GM21367 (cell line): ENCODE data around the gene EDEM1.
"Not testable (repeated sequence)": the region's sequence is repeated elsewhere in the genome, so short reads cannot be mapped to it uniquely, and the experiment has no call there.

Source experiments
- ATAC-seq: cut with Tn5 transposase; IDR thresholded peaks from one replicate; pipeline ENCODE4 v1.9.1; 2021; ENCODE audit not compliant: unreplicated experiment

EDEM1 gene

GRCh38 chr3:5231487-5231886, 44.0 kb downstream of the EDEM1 start:
- no peak for ATAC-seq

DNA sequence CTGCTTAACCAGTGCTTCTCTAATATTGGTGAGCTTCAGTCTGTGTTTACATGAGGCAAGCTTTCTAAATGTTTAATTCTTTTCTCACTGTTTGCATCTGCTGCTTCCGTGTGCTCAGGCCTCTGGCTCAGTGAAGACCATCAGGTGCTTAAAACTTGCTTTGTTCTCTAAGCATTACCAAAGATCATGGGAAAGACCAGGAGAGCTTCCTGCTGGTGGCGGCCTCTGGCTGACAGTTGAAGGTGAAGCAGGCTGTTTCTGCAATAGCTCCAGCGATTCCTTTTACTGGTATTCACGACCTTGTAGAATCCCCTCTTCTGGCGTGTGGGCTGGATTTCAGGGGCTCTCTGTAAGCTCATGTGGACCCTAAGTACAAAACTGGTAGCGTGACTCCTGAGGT, 45.1 kb downstream of the EDEM1 start:
- ATAC-seq = no peak

- no peak for ATAC-seq
Observed at GRCh38 chr3:5233026-5233425, 45.5 kb downstream of the EDEM1 start.

- no peak for ATAC-seq
Observed at GRCh38 chr3:5235655-5236054, 48.1 kb downstream of the EDEM1 start.

- ATAC-seq = no peak
Observed at GRCh38 chr3:5238545-5238944, 51.0 kb downstream of the EDEM1 start.

DNA sequence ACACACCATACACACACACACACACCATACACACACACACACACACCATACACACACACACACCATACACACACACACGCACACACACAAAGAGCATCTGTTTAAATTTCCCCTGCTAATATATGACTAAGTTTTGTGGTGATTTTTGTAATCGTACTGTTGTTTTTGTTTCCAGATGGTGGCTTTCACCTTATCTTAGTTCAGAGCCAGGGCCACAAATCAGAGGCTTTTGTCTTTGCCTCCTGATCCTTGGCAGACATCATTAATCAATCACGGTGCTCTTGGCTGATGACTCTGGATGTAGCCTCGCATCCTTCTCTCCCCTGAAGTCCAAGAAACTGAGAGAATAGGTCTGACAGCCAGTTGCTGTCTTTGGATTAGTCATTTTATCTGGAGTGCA, 52.1 kb downstream of the EDEM1 start:
- no peak for ATAC-seq

DNA sequence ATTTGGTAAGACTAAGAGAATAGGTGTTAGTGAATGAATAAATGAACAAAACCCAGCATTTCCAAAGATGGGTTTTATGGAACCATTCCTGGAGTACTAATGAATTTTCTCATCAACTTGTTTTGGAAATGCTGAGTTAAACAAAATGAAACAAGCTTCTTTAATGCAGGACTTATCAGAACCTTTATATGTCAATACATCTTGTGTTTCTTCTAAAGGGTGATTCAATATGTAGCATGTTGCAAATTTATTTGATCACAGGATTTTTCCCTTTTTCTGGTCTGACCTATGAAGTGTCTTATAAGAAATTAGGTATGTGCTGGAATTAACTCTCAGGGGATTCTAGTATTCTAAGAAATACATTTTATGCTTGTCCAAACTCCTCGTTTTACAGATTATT, 53.2 kb downstream of the EDEM1 start:
- no peak for ATAC-seq

- not testable (repeated sequence) for ATAC-seq
Observed at GRCh38 chr3:5242785-5243184, 55.3 kb downstream of the EDEM1 start.

DNA sequence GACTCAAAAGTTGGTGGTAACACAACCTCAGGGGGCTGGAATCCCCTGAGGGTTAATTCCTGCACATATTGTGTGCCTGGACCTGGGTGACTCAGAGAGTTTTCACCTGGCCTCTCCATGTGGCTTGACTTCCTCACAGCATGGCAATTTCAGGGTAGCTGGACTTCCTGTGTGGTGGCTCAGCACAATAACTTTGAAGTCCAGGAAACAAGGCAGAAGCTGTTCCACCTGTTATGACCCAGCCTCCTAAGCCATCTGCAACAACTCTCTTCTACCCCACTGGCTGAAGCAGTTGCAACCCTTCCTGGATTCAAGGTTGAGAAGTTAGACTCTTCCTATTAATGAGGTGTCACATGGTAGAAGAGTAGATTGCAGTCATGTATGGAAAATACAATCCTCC, 58.4 kb downstream of the EDEM1 start:
- no peak for ATAC-seq

DNA sequence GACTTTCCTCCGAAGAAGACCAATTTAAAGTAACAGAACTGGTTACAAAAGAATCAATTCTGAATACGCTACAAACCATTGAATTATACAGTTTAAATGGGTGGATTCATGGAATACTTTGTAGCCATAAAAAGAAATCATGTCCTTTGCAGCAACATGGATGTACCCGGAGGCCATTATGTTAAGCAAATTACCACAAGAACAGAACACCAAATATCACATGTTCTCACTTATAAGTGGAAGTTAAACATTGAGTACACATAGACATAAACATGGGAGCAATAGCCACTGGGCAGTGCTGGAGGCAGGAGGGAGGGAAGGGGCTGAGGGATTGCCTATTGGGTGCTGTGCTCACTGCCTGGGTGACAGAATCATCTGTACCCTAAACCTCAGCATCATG, 61.3 kb downstream of the EDEM1 start:
- ATAC-seq = no peak

DNA sequence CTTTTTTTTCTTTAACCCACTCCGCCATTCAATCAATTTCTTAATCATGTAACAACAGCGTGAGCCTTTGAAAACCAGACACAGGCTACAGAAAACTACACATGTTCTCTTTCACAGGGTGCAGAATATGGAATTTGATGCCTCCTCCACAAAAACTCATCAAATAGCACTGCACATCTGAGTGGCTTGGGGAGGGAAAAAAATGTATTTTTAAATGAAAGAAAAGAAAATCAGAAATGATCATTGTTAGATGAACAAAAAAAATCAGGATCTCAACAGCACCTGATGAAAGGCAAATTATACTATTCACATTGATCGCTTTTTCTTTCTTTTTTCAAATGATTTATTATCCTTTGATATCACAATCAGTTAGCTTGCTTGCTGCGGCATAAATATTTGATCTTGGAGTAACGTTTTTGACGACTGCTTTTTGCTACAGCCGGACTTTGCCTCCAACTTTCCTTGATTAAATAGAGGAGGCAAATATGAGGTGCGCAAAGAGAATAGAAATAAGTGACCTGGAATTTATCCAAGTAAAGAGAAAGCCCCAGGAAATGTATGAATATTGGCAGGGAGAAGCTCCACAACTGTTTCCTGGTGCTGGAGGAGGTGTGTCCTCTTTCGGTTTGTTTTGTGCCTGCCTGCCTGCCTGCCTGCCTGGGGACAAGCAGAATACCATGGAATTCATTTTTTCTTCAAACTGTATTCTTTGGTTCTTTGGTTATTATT, 63.1 kb downstream of the EDEM1 start:
- no peak for ATAC-seq

DNA sequence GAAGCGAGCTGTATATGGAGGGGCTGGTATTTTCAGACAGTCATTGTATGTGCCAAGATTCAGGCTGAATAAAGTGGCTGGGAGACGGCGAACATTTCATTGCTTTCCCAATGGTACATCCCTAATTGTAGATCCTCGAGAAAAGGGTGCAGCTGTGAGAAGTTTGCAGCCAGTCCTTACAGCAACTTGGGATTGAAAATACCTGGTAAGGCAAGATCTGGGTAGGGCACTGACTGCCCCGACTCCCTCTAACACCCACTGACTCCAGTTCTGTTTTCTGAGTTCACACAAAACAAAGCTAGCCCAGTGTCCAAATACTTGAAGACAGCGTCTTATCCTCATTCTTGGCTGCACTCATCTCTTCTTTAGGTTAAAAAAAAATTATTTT, 63.7 kb downstream of the EDEM1 start:
- no peak for ATAC-seq

DNA sequence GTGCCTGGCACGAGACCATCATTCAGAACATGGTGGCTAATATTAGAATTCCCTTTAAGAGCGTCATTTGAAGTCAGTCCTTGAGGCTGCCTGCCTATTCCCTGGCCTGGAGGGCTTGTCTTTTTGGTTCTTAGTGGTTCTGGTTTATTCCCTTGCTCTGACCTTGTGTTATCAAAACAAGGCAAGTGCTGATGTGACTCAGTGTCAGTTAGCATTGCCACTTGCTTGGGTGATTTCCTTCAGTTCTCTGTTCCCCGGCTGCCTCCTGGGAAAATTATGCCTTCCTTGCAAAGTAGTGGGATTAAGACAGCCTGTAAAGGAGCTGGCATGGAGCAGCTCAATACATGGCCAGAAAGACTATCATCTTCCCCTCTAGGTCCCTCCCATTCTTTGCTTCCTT, 64.6 kb downstream of the EDEM1 start:
- no peak for ATAC-seq

- ATAC-seq = no peak
Observed at GRCh38 chr3:5254281-5255048, 67.0 kb downstream of the EDEM1 start.

GRCh38 chr3:5255404-5256344, 68.2 kb downstream of the EDEM1 start:
- no peak for ATAC-seq

GRCh38 chr3:5258526-5258925, 71.0 kb downstream of the EDEM1 start:
- ATAC-seq = no peak

GRCh38 chr3:5260992-5261501, 73.5 kb downstream of the EDEM1 start:
- no peak for ATAC-seq

GRCh38 chr3:5262507-5262906, 75.0 kb downstream of the EDEM1 start:
- ATAC-seq = no peak

DNA sequence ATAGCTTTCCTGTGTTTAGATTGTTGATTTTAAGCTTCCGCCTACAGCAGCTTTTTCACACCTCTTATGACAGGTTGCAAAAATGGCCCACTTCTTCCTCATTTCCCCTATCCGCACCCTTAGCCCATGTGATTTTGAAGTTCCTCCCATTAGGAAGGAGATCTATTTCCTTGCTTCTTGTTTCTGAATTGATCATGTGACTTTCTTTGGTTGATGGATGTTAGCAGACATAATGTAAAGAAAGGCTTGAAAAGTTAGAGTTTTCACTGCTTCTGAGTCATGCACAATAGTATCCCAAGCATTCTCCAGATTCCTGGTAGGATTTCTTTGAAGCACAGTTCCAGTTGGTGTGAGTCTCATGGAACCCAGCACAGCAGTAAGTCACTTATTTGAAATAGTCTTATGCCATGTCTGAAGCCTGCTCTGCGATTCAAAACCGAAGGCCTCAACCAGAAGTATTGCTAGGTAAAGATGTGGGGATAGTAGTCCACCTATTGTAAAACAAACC, 76.6 kb downstream of the EDEM1 start:
- ATAC-seq = no peak

- ATAC-seq = no peak
Observed at GRCh38 chr3:5264896-5265770, 77.6 kb downstream of the EDEM1 start.
